ENCODE data around the gene PARVG. TPM values are rescaled to one million over a fixed set of nuclear protein-coding genes. Genes with fewer than 3 reads are reported as not detected.

PARVG gene
- total RNA-seq, 1 donor from 2014 or later, result 0.23 TPM

GRCh38 chr22:44243761-44244160, 63.0 kb downstream of the PARVG start:
- H3K27me3 Mint-ChIP-seq (ENCODE audit: low read depth, unreplicated experiment), result peaks cover 34% of the 10 kb centered on the region
- H3K4me3 Mint-ChIP-seq (ENCODE audit: unreplicated experiment), result no peak overlapping the region
- DNase-seq (ENCODE audit: low read depth), result no peak

GRCh38 chr22:44244265-44244822, 63.6 kb downstream of the PARVG start:
- Histone ChIP-seq H3K4me1 (ENCODE audit: insufficient read depth, low read length) (no peaks in the 10 kb centered on the region), H3K9me3 (ENCODE audit: insufficient read depth, low read depth, low read length) (no peaks in the 10 kb centered on the region), H3K36me3 (ENCODE audit: insufficient read depth, low read length) (no peaks in the 10 kb centered on the region), H3K27me3 (ENCODE audit: insufficient read depth, low read length) (no peaks in the 10 kb centered on the region), H3K4me3 (ENCODE audit: insufficient read depth, low read depth, low read length) (no peak overlapping the region), H2AFZ (ENCODE audit: low read depth, low read length) (no peak overlapping the region), H4K20me1 (ENCODE audit: insufficient read depth, low read length) (no peaks in the 10 kb centered on the region), H3K79me2 (ENCODE audit: insufficient read depth, low read length) (no peaks in the 10 kb centered on the region), H3K4me2 (ENCODE audit: low read length) (no peak overlapping the region), H3K27ac (ENCODE audit: low read depth, low read length) (no peak overlapping the region), H3K9ac (ENCODE audit: low read length) (no peak overlapping the region)
- no peaks in the 10 kb centered on the region for H3K4me1 Mint-ChIP-seq (ENCODE audit: low read depth, unreplicated experiment)
- H3K27ac Mint-ChIP-seq (ENCODE audit: unreplicated experiment), result no peak overlapping the region
- TF ChIP-seq EZH2 (IDR thresholded peaks at IDR 0.05; ENCODE audit: insufficient read depth, low read length) (no peak), CTCF (IDR thresholded peaks at IDR 0.05; ENCODE audit: insufficient read depth, low read depth, low read length) (no peak)
- DNase-seq (ENCODE audit: low read depth), result no peak
- FAIRE-seq, result no peak
- H3K4me3 Mint-ChIP-seq (ENCODE audit: unreplicated experiment), result no peak overlapping the region
- H3K36me3 Mint-ChIP-seq (ENCODE audit: low read depth, unreplicated experiment), result no peaks in the 10 kb centered on the region
- H3K27me3 Mint-ChIP-seq (ENCODE audit: low read depth, unreplicated experiment), result peaks cover 34% of the 10 kb centered on the region
- H3K9me3 Mint-ChIP-seq (ENCODE audit: unreplicated experiment), result peaks cover 5% of the 10 kb centered on the region

More at GRCh38 chr22:44243761-44244160, 63.0 kb downstream of the PARVG start:
- TF ChIP-seq EZH2 (IDR thresholded peaks at IDR 0.05; ENCODE audit: insufficient read depth, low read length), result no peak
- TF ChIP-seq CTCF (IDR thresholded peaks at IDR 0.05; ENCODE audit: insufficient read depth, low read depth, low read length), result no peak
- no peak overlapping the region for H2AFZ ChIP-seq (ENCODE audit: low read depth, low read length)
- no peaks in the 10 kb centered on the region for H3K79me2 ChIP-seq (ENCODE audit: insufficient read depth, low read length)
- H3K36me3 ChIP-seq (ENCODE audit: insufficient read depth, low read length), result no peaks in the 10 kb centered on the region
- H3K27ac ChIP-seq (ENCODE audit: low read depth, low read length), result no peak overlapping the region
- peaks cover 5% of the 10 kb centered on the region for H3K9me3 Mint-ChIP-seq (ENCODE audit: unreplicated experiment)
- H3K4me1 Mint-ChIP-seq (ENCODE audit: low read depth, unreplicated experiment), result no peaks in the 10 kb centered on the region
- H3K27me3 ChIP-seq (ENCODE audit: insufficient read depth, low read length), result no peaks in the 10 kb centered on the region
- H3K4me1 ChIP-seq (ENCODE audit: insufficient read depth, low read length), result no peaks in the 10 kb centered on the region
- no peak for FAIRE-seq
- H3K9me3 ChIP-seq (ENCODE audit: insufficient read depth, low read depth, low read length), result no peaks in the 10 kb centered on the region
- no peak overlapping the region for H3K9ac ChIP-seq (ENCODE audit: low read length)
- H3K4me2 ChIP-seq (ENCODE audit: low read length), result no peak overlapping the region
- no peak overlapping the region for H3K4me3 ChIP-seq (ENCODE audit: insufficient read depth, low read depth, low read length)
- H4K20me1 ChIP-seq (ENCODE audit: insufficient read depth, low read length), result no peaks in the 10 kb centered on the region
- no peaks in the 10 kb centered on the region for H3K36me3 Mint-ChIP-seq (ENCODE audit: low read depth, unreplicated experiment)
- no peak overlapping the region for H3K27ac Mint-ChIP-seq (ENCODE audit: unreplicated experiment)

- Mint-ChIP-seq H3K27me3 (ENCODE audit: low read depth, unreplicated experiment) (peaks cover 34% of the 10 kb centered on the region), H3K9me3 (ENCODE audit: unreplicated experiment) (peaks cover 9% of the 10 kb centered on the region), H3K4me3 (ENCODE audit: unreplicated experiment) (no peak overlapping the region), H3K36me3 (ENCODE audit: low read depth, unreplicated experiment) (peaks cover 2% of the 10 kb centered on the region), H3K27ac (ENCODE audit: unreplicated experiment) (no peak overlapping the region), H3K4me1 (ENCODE audit: low read depth, unreplicated experiment) (no peaks in the 10 kb centered on the region)
- no peak overlapping the region for H2AFZ ChIP-seq (ENCODE audit: low read depth, low read length)
- TF ChIP-seq EZH2 (IDR thresholded peaks at IDR 0.05; ENCODE audit: insufficient read depth, low read length) (no peak), CTCF (IDR thresholded peaks at IDR 0.05; ENCODE audit: insufficient read depth, low read depth, low read length) (no peak)
- FAIRE-seq (no peak), DNase-seq (ENCODE audit: low read depth) (no peak)
- no peaks in the 10 kb centered on the region for H4K20me1 ChIP-seq (ENCODE audit: insufficient read depth, low read length)
- no peaks in the 10 kb centered on the region for H3K27me3 ChIP-seq (ENCODE audit: insufficient read depth, low read length)
- H3K36me3 ChIP-seq (ENCODE audit: insufficient read depth, low read length), result no peaks in the 10 kb centered on the region
- no peak overlapping the region for H3K9ac ChIP-seq (ENCODE audit: low read length)
- H3K4me1 ChIP-seq (ENCODE audit: insufficient read depth, low read length), result no peaks in the 10 kb centered on the region
- no peak overlapping the region for H3K4me2 ChIP-seq (ENCODE audit: low read length)
- H3K4me3 ChIP-seq (ENCODE audit: insufficient read depth, low read depth, low read length), result no peak overlapping the region
- no peaks in the 10 kb centered on the region for H3K79me2 ChIP-seq (ENCODE audit: insufficient read depth, low read length)
- no peak overlapping the region for H3K27ac ChIP-seq (ENCODE audit: low read depth, low read length)
- H3K9me3 ChIP-seq (ENCODE audit: insufficient read depth, low read depth, low read length), result peaks cover 3% of the 10 kb centered on the region
Measured at GRCh38 chr22:44245438-44245837, 64.7 kb downstream of the PARVG start.
